PC-3 (cell line): Measurements from ENCODE around the gene GBF1.

Experiments used
- EZH2 ChIP-seq: fragments of 300-600 bp; sonication (generic); IDR thresholded peaks from one replicate; pipeline ENCODE4 v1.6.1; 2017; ENCODE audit warnings: antibody characterized with exemption, mild to moderate bottlenecking, low read length; ENCODE audit not compliant: unreplicated experiment
- EZH2phosphoT487 ChIP-seq: fragments of 300-600 bp; sonication (generic); IDR thresholded peaks from 2 replicates; pipeline ENCODE4 v1.6.1; 2018; ENCODE audit warnings: mild to moderate bottlenecking, antibody characterized with exemption, low read length, borderline replicate concordance
- TF ChIP-seq, protein P1 (sequence below): fragments of 300-600 bp; sonication (generic); conservative IDR thresholded peaks from 2 replicates; pipeline ENCODE4 v1.5.1; 2017; ENCODE audit warnings: antibody characterized with exemption, low read depth, mild to moderate bottlenecking, low read length

DNA sequence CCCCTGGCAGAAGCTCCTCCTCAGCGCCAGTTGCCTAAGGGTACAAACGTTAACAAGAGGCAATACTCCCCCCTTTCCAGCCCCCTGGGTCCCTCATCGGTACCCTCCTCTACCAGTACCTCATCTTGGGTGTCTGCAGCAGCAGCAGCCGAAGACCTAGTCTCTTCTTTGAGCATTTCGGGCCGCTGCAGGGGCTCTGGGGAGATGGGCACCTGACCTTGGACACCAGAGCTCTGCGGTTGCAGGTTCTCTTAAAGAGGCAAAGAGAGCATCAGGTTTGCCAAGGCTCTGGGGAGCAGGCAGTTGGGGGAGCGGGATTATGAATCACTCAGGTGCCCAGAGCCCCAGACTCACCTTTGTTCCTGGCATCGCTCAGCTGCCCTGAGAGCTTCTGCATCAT lies 178.8 kb downstream of the GBF1 start:
- TF ChIP-seq, protein P1, sequence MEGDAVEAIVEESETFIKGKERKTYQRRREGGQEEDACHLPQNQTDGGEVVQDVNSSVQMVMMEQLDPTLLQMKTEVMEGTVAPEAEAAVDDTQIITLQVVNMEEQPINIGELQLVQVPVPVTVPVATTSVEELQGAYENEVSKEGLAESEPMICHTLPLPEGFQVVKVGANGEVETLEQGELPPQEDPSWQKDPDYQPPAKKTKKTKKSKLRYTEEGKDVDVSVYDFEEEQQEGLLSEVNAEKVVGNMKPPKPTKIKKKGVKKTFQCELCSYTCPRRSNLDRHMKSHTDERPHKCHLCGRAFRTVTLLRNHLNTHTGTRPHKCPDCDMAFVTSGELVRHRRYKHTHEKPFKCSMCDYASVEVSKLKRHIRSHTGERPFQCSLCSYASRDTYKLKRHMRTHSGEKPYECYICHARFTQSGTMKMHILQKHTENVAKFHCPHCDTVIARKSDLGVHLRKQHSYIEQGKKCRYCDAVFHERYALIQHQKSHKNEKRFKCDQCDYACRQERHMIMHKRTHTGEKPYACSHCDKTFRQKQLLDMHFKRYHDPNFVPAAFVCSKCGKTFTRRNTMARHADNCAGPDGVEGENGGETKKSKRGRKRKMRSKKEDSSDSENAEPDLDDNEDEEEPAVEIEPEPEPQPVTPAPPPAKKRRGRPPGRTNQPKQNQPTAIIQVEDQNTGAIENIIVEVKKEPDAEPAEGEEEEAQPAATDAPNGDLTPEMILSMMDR: no peak
- TF ChIP-seq EZH2 (no peak), EZH2phosphoT487 (no peak)
